ENCODE measurements around the gene CALCOCO2. TPM values are rescaled to one million over a fixed set of nuclear protein-coding genes. Genes with fewer than 3 reads are reported as not detected.
A peak's percentile ranks its signal among the peaks of the same experiment; 100 is the strongest.

CALCOCO2 gene
- total and polyA plus RNA-seq, 2 of the 13 experiments (the other 11 are each of a cell fraction or from before 2014, with no cell fraction given) = 72.9 to 111 TPM

DNA sequence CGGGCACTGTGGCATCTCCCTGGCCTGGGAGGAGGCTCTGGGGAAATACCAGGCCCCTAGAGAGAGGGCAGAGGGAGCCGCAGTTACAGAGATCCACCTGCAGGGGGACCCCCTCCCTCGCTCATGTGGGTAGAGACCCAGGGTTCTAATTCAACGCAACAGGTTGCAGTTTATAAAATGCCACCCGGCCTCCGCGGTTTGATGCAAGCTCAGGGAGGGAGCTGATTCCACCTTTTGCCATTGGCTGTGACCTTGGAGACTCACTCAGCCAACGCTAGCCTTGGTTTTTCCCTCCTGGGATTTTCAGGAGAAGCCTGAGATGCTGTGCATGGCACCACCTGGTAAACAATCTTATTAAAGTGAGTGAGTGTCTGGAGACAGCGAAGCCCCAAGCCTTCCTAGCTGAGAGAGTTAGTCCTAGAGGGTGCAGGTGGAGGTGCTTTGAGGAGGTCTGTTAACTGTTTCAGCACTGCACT, 25.9 kb upstream of the CALCOCO2 start (continued):
- TF ChIP-seq MAZ (IDR thresholded peaks at IDR 0.05; ENCODE audit: borderline replicate concordance, low read depth, low read length) = peak; percentile 37; the same call in 1 of the 2 replicates
- TF ChIP-seq MAZ (CRISPR knock-in tag; IDR thresholded peaks at IDR 0.05; ENCODE audit: low read depth) = no peak
- no peak for TF ChIP-seq ZSCAN21 (CRISPR knock-in tag; IDR thresholded peaks at IDR 0.05; ENCODE audit: borderline replicate concordance)
- TF ChIP-seq, protein P1, sequence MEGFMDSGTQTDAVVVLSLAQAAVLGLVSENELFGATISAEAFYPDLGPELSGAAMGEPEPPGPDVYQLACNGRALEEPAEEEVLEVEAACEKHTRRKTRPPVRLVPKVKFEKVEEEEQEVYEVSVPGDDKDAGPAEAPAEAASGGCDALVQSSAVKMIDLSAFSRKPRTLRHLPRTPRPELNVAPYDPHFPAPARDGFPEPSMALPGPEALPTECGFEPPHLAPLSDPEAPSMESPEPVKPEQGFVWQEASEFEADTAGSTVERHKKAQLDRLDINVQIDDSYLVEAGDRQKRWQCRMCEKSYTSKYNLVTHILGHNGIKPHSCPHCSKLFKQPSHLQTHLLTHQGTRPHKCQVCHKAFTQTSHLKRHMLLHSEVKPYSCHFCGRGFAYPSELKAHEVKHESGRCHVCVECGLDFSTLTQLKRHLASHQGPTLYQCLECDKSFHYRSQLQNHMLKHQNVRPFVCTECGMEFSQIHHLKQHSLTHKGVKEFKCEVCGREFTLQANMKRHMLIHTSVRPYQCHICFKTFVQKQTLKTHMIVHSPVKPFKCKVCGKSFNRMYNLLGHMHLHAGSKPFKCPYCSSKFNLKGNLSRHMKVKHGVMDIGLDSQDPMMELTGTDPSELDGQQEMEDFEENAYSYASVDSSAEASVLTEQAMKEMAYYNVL (CRISPR knock-in tag; IDR thresholded peaks at IDR 0.05; ENCODE audit: borderline replicate concordance) = no peak
- TF ChIP-seq DNMT1 (CRISPR knock-in tag; IDR thresholded peaks at IDR 0.05) = no peak
- TF ChIP-seq, protein P2, sequence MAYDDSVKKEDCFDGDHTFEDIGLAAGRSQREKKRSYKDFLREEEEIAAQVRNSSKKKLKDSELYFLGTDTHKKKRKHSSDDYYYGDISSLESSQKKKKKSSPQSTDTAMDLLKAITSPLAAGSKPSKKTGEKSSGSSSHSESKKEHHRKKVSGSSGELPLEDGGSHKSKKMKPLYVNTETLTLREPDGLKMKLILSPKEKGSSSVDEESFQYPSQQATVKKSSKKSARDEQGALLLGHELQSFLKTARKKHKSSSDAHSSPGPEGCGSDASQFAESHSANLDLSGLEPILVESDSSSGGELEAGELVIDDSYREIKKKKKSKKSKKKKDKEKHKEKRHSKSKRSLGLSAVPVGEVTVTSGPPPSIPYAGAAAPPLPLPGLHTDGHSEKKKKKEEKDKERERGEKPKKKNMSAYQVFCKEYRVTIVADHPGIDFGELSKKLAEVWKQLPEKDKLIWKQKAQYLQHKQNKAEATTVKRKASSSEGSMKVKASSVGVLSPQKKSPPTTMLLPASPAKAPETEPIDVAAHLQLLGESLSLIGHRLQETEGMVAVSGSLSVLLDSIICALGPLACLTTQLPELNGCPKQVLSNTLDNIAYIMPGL (CRISPR knock-in tag; IDR thresholded peaks at IDR 0.05; ENCODE audit: borderline replicate concordance in 1 of 2, low read depth in 1 of 2) = peak; percentile 61 to 74; a peak in 3 of 4 replicates
- 0 out of 2 replicates have a peak, but pooled peaks have one; percentile 16 for TF ChIP-seq FOXA3 (CRISPR knock-in tag; IDR thresholded peaks at IDR 0.05)
- TF ChIP-seq, protein P3, sequence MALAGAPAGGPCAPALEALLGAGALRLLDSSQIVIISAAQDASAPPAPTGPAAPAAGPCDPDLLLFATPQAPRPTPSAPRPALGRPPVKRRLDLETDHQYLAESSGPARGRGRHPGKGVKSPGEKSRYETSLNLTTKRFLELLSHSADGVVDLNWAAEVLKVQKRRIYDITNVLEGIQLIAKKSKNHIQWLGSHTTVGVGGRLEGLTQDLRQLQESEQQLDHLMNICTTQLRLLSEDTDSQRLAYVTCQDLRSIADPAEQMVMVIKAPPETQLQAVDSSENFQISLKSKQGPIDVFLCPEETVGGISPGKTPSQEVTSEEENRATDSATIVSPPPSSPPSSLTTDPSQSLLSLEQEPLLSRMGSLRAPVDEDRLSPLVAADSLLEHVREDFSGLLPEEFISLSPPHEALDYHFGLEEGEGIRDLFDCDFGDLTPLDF (CRISPR knock-in tag; IDR thresholded peaks at IDR 0.05) = no peak
- peak; percentile 83; the same call in 1 of the 2 replicates for TF ChIP-seq ZNF598 (CRISPR knock-in tag; IDR thresholded peaks at IDR 0.05; ENCODE audit: borderline replicate concordance)
- TF ChIP-seq ZNF839 (CRISPR knock-in tag; IDR thresholded peaks at IDR 0.05; ENCODE audit: borderline replicate concordance) = peak; percentile 53; the same call in 1 of the 2 replicates
- TF ChIP-seq ZNF207 (IDR thresholded peaks at IDR 0.05; ENCODE audit: borderline replicate concordance) = no peak
- TF ChIP-seq ZNF225 (CRISPR knock-in tag; IDR thresholded peaks at IDR 0.05) = no peak; the same call in 1 of the 2 replicates
- TF ChIP-seq, protein P4, sequence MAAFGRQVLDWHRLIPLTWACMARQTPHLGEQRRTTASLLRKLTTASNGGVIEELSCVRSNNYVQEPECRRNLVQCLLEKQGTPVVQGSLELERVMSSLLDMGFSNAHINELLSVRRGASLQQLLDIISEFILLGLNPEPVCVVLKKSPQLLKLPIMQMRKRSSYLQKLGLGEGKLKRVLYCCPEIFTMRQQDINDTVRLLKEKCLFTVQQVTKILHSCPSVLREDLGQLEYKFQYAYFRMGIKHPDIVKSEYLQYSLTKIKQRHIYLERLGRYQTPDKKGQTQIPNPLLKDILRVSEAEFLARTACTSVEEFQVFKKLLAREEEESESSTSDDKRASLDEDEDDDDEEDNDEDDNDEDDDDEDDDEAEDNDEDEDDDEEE (CRISPR knock-in tag; IDR thresholded peaks at IDR 0.05) = no peak
- TF ChIP-seq, protein P5, sequence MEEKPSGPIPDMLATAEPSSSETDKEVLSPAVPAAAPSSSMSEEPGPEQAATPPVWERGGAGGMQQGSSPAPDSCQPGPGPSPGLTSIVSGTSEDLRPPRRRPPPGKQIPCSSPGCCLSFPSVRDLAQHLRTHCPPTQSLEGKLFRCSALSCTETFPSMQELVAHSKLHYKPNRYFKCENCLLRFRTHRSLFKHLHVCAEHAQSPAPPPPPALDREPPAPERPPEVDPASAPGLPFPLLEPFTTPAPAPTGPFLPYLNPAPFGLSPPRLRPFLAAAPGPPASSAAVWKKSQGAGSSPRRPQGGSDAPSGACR (CRISPR knock-in tag; IDR thresholded peaks at IDR 0.05) = no peak
- TF ChIP-seq, protein P6, sequence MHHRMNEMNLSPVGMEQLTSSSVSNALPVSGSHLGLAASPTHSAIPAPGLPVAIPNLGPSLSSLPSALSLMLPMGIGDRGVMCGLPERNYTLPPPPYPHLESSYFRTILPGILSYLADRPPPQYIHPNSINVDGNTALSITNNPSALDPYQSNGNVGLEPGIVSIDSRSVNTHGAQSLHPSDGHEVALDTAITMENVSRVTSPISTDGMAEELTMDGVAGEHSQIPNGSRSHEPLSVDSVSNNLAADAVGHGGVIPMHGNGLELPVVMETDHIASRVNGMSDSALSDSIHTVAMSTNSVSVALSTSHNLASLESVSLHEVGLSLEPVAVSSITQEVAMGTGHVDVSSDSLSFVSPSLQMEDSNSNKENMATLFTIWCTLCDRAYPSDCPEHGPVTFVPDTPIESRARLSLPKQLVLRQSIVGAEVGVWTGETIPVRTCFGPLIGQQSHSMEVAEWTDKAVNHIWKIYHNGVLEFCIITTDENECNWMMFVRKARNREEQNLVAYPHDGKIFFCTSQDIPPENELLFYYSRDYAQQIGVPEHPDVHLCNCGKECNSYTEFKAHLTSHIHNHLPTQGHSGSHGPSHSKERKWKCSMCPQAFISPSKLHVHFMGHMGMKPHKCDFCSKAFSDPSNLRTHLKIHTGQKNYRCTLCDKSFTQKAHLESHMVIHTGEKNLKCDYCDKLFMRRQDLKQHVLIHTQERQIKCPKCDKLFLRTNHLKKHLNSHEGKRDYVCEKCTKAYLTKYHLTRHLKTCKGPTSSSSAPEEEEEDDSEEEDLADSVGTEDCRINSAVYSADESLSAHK (CRISPR knock-in tag; IDR thresholded peaks at IDR 0.05; ENCODE audit: borderline replicate concordance) = no peak
- no peak for TF ChIP-seq ZMAT3 (CRISPR knock-in tag; conservative IDR thresholded peaks at IDR 0.05)
- 0 out of 2 replicates have a peak, but pooled peaks have one; percentile 62 for TF ChIP-seq ZNF33B (CRISPR knock-in tag; IDR thresholded peaks at IDR 0.05)
- TF ChIP-seq ZKSCAN5 (CRISPR knock-in tag; IDR thresholded peaks at IDR 0.05) = no peak
- TF ChIP-seq CBX2 (IDR thresholded peaks at IDR 0.05; ENCODE audit: low read depth, low read length) = no peak
- no peak for TF ChIP-seq CBX2 (CRISPR knock-in tag; IDR thresholded peaks at IDR 0.05; ENCODE audit: low read depth)
